H9 (cell line): ENCODE data around the gene TIMM22. TPM values are rescaled to one million over a fixed set of nuclear protein-coding genes. Genes with fewer than 3 reads are reported as not detected.

Experiments
- DNase-seq: peaks from one replicate; pipeline ENCODE4 v3.0.0-alpha.2; 2017
- H2AFZ ChIP-seq: one replicate; pipeline ENCODE4 v1.6.1; 2013; ENCODE audit warnings: mild to moderate bottlenecking, low read length, control low read depth, moderate library complexity
- H2AK5ac ChIP-seq: 2 replicates; pipeline ENCODE4 v1.6.1; 2013; ENCODE audit warnings: low read length, control low read depth, mixed read lengths; ENCODE audit not compliant: insufficient read length
- H2BK120ac ChIP-seq: one replicate; pipeline ENCODE4 v1.6.1; 2013; ENCODE audit warnings: low read depth, mild to moderate bottlenecking, low read length, control low read depth, inconsistent platforms; ENCODE audit not compliant: poor library complexity, severe bottlenecking
- H2BK12ac ChIP-seq: 2 replicates; pipeline ENCODE4 v1.6.1; 2013; ENCODE audit warnings: low read length, control low read depth, mixed read lengths, low read depth; ENCODE audit not compliant: insufficient read length
- H2BK15ac ChIP-seq: 2 replicates; pipeline ENCODE4 v1.6.1; 2013; ENCODE audit warnings: low read depth, low read length, control low read depth
- H2BK20ac ChIP-seq: one replicate; pipeline ENCODE4 v1.6.1; 2013; ENCODE audit warnings: low read depth, mild to moderate bottlenecking, low read length, control low read depth, inconsistent platforms; ENCODE audit not compliant: poor library complexity, severe bottlenecking
- H2BK5ac ChIP-seq: 2 replicates; pipeline ENCODE4 v1.6.1; 2013; ENCODE audit warnings: low read length, control low read depth, mixed read lengths; ENCODE audit not compliant: insufficient read length
- H3K14ac ChIP-seq: 2 replicates; pipeline ENCODE4 v1.6.1; 2013; ENCODE audit warnings: low read length, control low read depth; ENCODE audit not compliant: insufficient read depth
- H3K18ac ChIP-seq: 2 replicates; pipeline ENCODE4 v1.6.1; 2013; ENCODE audit warnings: low read depth, mild to moderate bottlenecking, mixed read lengths, low read length, control low read depth; ENCODE audit not compliant: insufficient read length
- H3K23ac ChIP-seq: 2 replicates; pipeline ENCODE4 v1.6.1; 2013; ENCODE audit warnings: low read length, control low read depth, mixed read lengths, low read depth; ENCODE audit not compliant: insufficient read length
- H3K23me2 ChIP-seq: 2 replicates; pipeline ENCODE4 v1.6.1; 2013; ENCODE audit warnings: low read depth, mild to moderate bottlenecking, mixed read lengths, low read length, control low read depth; ENCODE audit not compliant: insufficient read length, poor library complexity, severe bottlenecking
- H3K27ac ChIP-seq: 2 replicates; pipeline ENCODE4 v1.5.1; 2013; ENCODE audit warnings: low read length, control low read depth, mixed read lengths, low read depth; ENCODE audit not compliant: insufficient read length
- H3K27me3 ChIP-seq: 2 replicates; pipeline ENCODE4 v1.6.1; 2013; ENCODE audit warnings: low read length, control low read depth, inconsistent platforms; ENCODE audit not compliant: insufficient read depth
- H3K4ac ChIP-seq: 2 replicates; pipeline ENCODE4 v1.6.1; 2013; ENCODE audit warnings: low read depth, mild to moderate bottlenecking, control low read depth, inconsistent platforms, low read length, moderate library complexity
- H3K4me1 ChIP-seq: 2 replicates; pipeline ENCODE4 v1.6.1; 2013; ENCODE audit warnings: low read length, control low read depth, inconsistent platforms; ENCODE audit not compliant: insufficient read depth
- H3K4me2 ChIP-seq: 2 replicates; pipeline ENCODE4 v1.6.1; 2013; ENCODE audit warnings: low read length, control low read depth, mixed read lengths; ENCODE audit not compliant: insufficient read length, insufficient read depth
- H3K56ac ChIP-seq: 2 replicates; pipeline ENCODE4 v1.6.1; 2013; ENCODE audit warnings: low read depth, mild to moderate bottlenecking, mixed read lengths, low read length, control low read depth; ENCODE audit not compliant: insufficient read length
- H3K79me1 ChIP-seq: 2 replicates; pipeline ENCODE4 v1.6.1; 2013; ENCODE audit warnings: low read depth, mild to moderate bottlenecking, moderate library complexity, low read length, control low read depth, inconsistent platforms; ENCODE audit not compliant: insufficient read depth, poor library complexity, severe bottlenecking
- H3K79me2 ChIP-seq: 2 replicates; pipeline ENCODE4 v1.6.1; 2013; ENCODE audit warnings: low read length, control low read depth, inconsistent platforms; ENCODE audit not compliant: insufficient read depth
- H3K9ac ChIP-seq: 2 replicates; pipeline ENCODE4 v1.6.1; 2013; ENCODE audit warnings: low read length, control low read depth, mixed read lengths; ENCODE audit not compliant: insufficient read length; ENCODE audit errors: extremely low read depth
- H3K9me3 ChIP-seq: one replicate; pipeline ENCODE4 v1.6.1; 2013; ENCODE audit warnings: low read depth, low read length, inconsistent platforms; ENCODE audit not compliant: control insufficient read depth
- H3T11ph ChIP-seq: one replicate; pipeline ENCODE4 v1.6.1; 2013; ENCODE audit warnings: mild to moderate bottlenecking, low read length, control low read depth, inconsistent platforms
- H4K20me1 ChIP-seq: one replicate; pipeline ENCODE4 v1.6.1; 2013; ENCODE audit not compliant: control insufficient read depth, insufficient read length, insufficient read depth
- H4K5ac ChIP-seq: 2 replicates; pipeline ENCODE4 v1.6.1; 2013; ENCODE audit warnings: low read depth, mild to moderate bottlenecking, mixed read lengths, low read length, control low read depth; ENCODE audit not compliant: insufficient read length
- H4K8ac ChIP-seq: replicated peaks from 2 replicates; pipeline ENCODE4 v1.6.1; 2013; ENCODE audit warnings: low read length, control low read depth, mixed read lengths, low read depth; ENCODE audit not compliant: insufficient read length
- H4K91ac ChIP-seq: 2 replicates; pipeline ENCODE4 v1.6.1; 2013; ENCODE audit warnings: low read depth, mild to moderate bottlenecking, moderate library complexity, mixed read lengths, low read length, control low read depth; ENCODE audit not compliant: insufficient read length
- H3K27ac Mint-ChIP-seq, 3 experiments: 2 replicates in 2 of 3; 3 replicates in 1 of 3; pipeline ENCODE4 v1.8.0; 2020 to 2021; ENCODE audit warnings: mixed read lengths in 3 of 3, mild to moderate bottlenecking in 1 of 3, moderate library complexity in 1 of 3
- H3K27me3 Mint-ChIP-seq: 2 replicates; pipeline ENCODE4 v1.8.0; 2021; ENCODE audit warnings: low read depth, mild to moderate bottlenecking, moderate library complexity, mixed read lengths
- H3K36me3 Mint-ChIP-seq, 3 experiments: 2 replicates in 2 of 3; 3 replicates in 1 of 3; pipeline ENCODE4 v1.8.0; 2020 to 2021; ENCODE audit warnings: low read depth in 3 of 3, mixed read lengths in 3 of 3; ENCODE audit not compliant: insufficient read depth in 1 of 3
- H3K4me1 Mint-ChIP-seq, 2 experiments: 2 replicates each; pipeline ENCODE4 v1.8.0; 2020; ENCODE audit warnings: mixed read lengths in 2 of 2
- H3K4me3 Mint-ChIP-seq, 2 experiments: 2 replicates in 1 of 2; 3 replicates in 1 of 2; pipeline ENCODE4 v1.8.0; 2020 to 2021; ENCODE audit warnings: mild to moderate bottlenecking in 2 of 2, mixed read lengths in 2 of 2, moderate library complexity in 1 of 2
- H3K9me3 Mint-ChIP-seq, 2 experiments: 2 replicates in 1 of 2; 3 replicates in 1 of 2; pipeline ENCODE4 v1.8.0; 2020; ENCODE audit warnings: mild to moderate bottlenecking in 2 of 2, mixed read lengths in 2 of 2, moderate library complexity in 1 of 2
- WGBS: extraction: QIAGEN DNeasy Blood & Tissue Kit; methylation state at CpG from one replicate; pipeline ENCODE4 v1.1.7; 2013; ENCODE audit warnings: missing lambda C conversion rate, low lambda C conversion rate, mixed read lengths; ENCODE audit not compliant: insufficient read length; ENCODE audit errors: extremely low coverage; 5-methylcytosine and 5-hydroxymethylcytosine counted together
- total RNA-seq: library from RNA; stranded (reverse); gene quantifications from 2 replicates; pipeline ENCODE4 v1.2.1, GENCODE V29; 2021
- TF ChIP-seq, protein P1 (sequence below): fragments of 200-600 bp; sonication (generic); conservative IDR thresholded peaks from 3 replicates; pipeline ENCODE4 v1.8.0; 2021; ENCODE audit warnings: antibody characterized with exemption, mild to moderate bottlenecking

The TIMM22 gene
- total RNA-seq, 1 experiment from 2014 or later = 23.0 TPM

DNA sequence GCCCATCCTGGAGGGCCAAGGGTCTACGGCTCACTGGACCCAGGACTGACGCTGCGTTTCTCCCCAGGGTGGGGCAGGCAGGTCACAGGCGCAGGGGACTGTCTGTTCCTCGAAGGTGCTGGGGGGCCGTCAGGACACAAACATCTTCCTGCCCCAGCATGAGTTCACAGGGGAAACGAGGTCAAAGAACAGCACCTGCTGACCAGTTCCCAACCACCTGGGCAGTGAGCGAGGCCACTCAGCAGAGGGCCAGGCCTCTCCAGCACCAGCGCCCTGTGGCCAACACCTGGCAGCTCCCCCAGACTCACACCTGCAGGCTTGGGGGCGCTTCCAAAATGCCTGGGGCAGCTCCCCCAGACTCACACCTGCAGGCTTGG is 29.7 kb downstream of the TIMM22 start:
- Histone ChIP-seq H3K9ac (no peak overlapping the region), H3K4ac (no peak overlapping the region), H4K91ac (no peak overlapping the region), H2BK5ac (no peak overlapping the region), H4K8ac (no peak overlapping the region), H3K9me3 (no peaks in the 10 kb centered on the region), H3K56ac (no peak overlapping the region), H3K79me1 (no peaks in the 10 kb centered on the region), H4K5ac (no peak overlapping the region), H2BK20ac (no peak overlapping the region), H3K27me3 (no peaks in the 10 kb centered on the region), H2BK120ac (no peak overlapping the region), H3K27ac (no peak overlapping the region), H4K20me1 (no peaks in the 10 kb centered on the region), H2BK12ac (no peak overlapping the region), H3K18ac (no peak overlapping the region), H2AFZ (no peak overlapping the region), H2AK5ac (no peak overlapping the region), H3K23ac (no peak overlapping the region), H3K23me2 (peaks cover 1% of the 10 kb centered on the region), H2BK15ac (no peak overlapping the region), H3T11ph (no peak overlapping the region), H3K4me1 (no peaks in the 10 kb centered on the region), H3K4me2 (no peak overlapping the region), H3K79me2 (no peaks in the 10 kb centered on the region), H3K14ac (no peak overlapping the region)
- Mint-ChIP-seq H3K4me3 (no peak overlapping the region), H3K9me3 (no peaks in the 10 kb centered on the region), H3K27me3 (peaks cover 10% of the 10 kb centered on the region), H3K36me3 (no peaks in the 10 kb centered on the region), H3K4me1 (0 out of 4 replicates have a peak, but pooled peaks cover 0 to 3% of the 10 kb centered on the region in 2 experiments), H3K27ac (no peak overlapping the region)
- WGBS = no CpG with 5 or more reads among the region's 10 CpGs
- TF ChIP-seq, protein P1, sequence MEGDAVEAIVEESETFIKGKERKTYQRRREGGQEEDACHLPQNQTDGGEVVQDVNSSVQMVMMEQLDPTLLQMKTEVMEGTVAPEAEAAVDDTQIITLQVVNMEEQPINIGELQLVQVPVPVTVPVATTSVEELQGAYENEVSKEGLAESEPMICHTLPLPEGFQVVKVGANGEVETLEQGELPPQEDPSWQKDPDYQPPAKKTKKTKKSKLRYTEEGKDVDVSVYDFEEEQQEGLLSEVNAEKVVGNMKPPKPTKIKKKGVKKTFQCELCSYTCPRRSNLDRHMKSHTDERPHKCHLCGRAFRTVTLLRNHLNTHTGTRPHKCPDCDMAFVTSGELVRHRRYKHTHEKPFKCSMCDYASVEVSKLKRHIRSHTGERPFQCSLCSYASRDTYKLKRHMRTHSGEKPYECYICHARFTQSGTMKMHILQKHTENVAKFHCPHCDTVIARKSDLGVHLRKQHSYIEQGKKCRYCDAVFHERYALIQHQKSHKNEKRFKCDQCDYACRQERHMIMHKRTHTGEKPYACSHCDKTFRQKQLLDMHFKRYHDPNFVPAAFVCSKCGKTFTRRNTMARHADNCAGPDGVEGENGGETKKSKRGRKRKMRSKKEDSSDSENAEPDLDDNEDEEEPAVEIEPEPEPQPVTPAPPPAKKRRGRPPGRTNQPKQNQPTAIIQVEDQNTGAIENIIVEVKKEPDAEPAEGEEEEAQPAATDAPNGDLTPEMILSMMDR = no peak
- DNase-seq = no peak
